Upper lobe of left lung (tissue), 6 donors: ENCODE data around the gene SYDE1. TPM values are rescaled to one million over a fixed set of nuclear protein-coding genes. Genes with fewer than 3 reads are reported as not detected.

Source experiments
- ATAC-seq, 2 donors: fragments of 200-7000 bp; cut with Tn5 transposase; one replicate each; pipeline ENCODE4 v1.9.1; 2022; ENCODE audit warnings: mild to moderate bottlenecking in 2 of 2, moderate library complexity in 2 of 2; ENCODE audit not compliant: low FRiP score in 2 of 2
- DNase-seq, 2 donors: peaks; one replicate each; pipeline ENCODE4 v3.0.0-alpha.2; 2019 to 2020
- H3K27ac ChIP-seq, 4 donors: fragments of 200-600 bp; sonication (generic); one replicate each; pipeline ENCODE4 v1.5.1; 2016 to 2019
- H3K27me3 ChIP-seq, 4 donors: fragments of 200-600 bp; sonication (generic); one replicate each; pipeline ENCODE4 v1.5.1; 2017 to 2019
- H3K36me3 ChIP-seq, 4 donors: fragments of 200-600 bp; sonication (generic); one replicate each; pipeline ENCODE4 v1.5.1; 2016 to 2019
- H3K4me1 ChIP-seq, 4 donors: fragments of 200-600 bp; sonication (generic); one replicate each; pipeline ENCODE4 v1.5.1; 2018 to 2019
- H3K4me3 ChIP-seq, 4 donors: fragments of 200-600 bp; sonication (generic); one replicate each; pipeline ENCODE4 v1.5.1; 2017 to 2019; ENCODE audit warnings: mild to moderate bottlenecking in 2 of 4, moderate library complexity in 1 of 4
- H3K9me3 ChIP-seq, 4 donors: fragments of 200-600 bp; sonication (generic); one replicate each; pipeline ENCODE4 v1.5.1; 2018 to 2019
- CTCF ChIP-seq, 6 experiments: fragments of 450-650 bp in 4 of 6; fragments of 200-600 bp in 2 of 6; sonication (generic) in 2 of 6; IDR thresholded peaks; one replicate each; pipeline ENCODE4 v1.5.1; 2016 to 2019; ENCODE audit warnings: antibody characterized with exemption in 6 of 6
- EP300 ChIP-seq, 4 donors: sonication (generic); formaldehyde crosslinking; IDR thresholded peaks; one replicate each; pipeline ENCODE4 v1.5.1; 2017; ENCODE audit warnings: antibody characterized with exemption in 4 of 4, control low read depth in 2 of 4
- POLR2A ChIP-seq, 4 donors: fragments of 450-650 bp; IDR thresholded peaks; one replicate each; pipeline ENCODE4 v1.5.1; 2016 to 2017; ENCODE audit warnings: antibody characterized with exemption in 4 of 4, mild to moderate bottlenecking in 2 of 4
- POLR2AphosphoS5 ChIP-seq, 2 donors: sonication (generic); formaldehyde crosslinking; IDR thresholded peaks; one replicate each; pipeline ENCODE4 v1.5.1; 2017; ENCODE audit warnings: antibody characterized with exemption in 2 of 2
- WGBS, 2 donors: methylation state at CpG; one replicate each; pipeline ENCODE4 v1.1.5; 2017 to 2018; 5-methylcytosine and 5-hydroxymethylcytosine counted together
- total RNA-seq, 6 donors: library from RNA; depleted of rRNA in 4 of 6; stranded (reverse); fragments of >200 nt in 4 of 6; gene quantifications; one replicate each; pipeline versions ENCODE4 v1.1.0 to v1.2.1, GENCODE V29; 2016 to 2021
- donor health status: DM: no; HTN: no; CAD: no; lungs with moderate emphysema.
- donor health status: DM: no; HTN: yes; CAD: no; lungs with severe emphysema.

The SYDE1 gene
- total RNA-seq, 6 donors from 2014 or later, result 7.0 to 28.4 (median 14.2) TPM

- Histone ChIP-seq H3K36me3 (no peaks in the 10 kb centered on the region), H3K9me3 (no peaks in the 10 kb centered on the region), H3K27me3 (no peaks in the 10 kb centered on the region), H3K4me1 (peaks cover 0 to 6% (median 4%) of the 10 kb centered on the region in 4 donors), H3K4me3 (no peak overlapping the region), H3K27ac (no peak overlapping the region)
- DNase-seq, result peak in 1 of 2 donors; percentile 41
- ATAC-seq, result no peak
- TF ChIP-seq CTCF (IDR thresholded peaks at IDR 0.05), result no peak
- no peak for TF ChIP-seq EP300 (IDR thresholded peaks at IDR 0.05)
- TF ChIP-seq POLR2AphosphoS5 (IDR thresholded peaks at IDR 0.05), result no peak
- no peak for TF ChIP-seq POLR2A (IDR thresholded peaks at IDR 0.05)
- WGBS, 2 donors, result 60 to 63% methylated on average over 16 of the region's 16 CpGs
Observed at GRCh38 chr19:15129856-15130585, 22.8 kb downstream of the SYDE1 start.

GRCh38 chr19:15136234-15136954, 29.2 kb downstream of the SYDE1 start:
- ATAC-seq (no peak), DNase-seq (no peak)
- H3K9me3 ChIP-seq, result peaks cover 0 to 5% (median 0%) of the 10 kb centered on the region in 4 donors
- no peak overlapping the region for H3K27ac ChIP-seq
- WGBS, 2 donors, result 70 to 72% methylated on average over 2 of the region's 2 CpGs
- no peaks in the 10 kb centered on the region for H3K36me3 ChIP-seq
- no peak overlapping the region for H3K4me3 ChIP-seq
- H3K27me3 ChIP-seq, result no peaks in the 10 kb centered on the region
- no peaks in the 10 kb centered on the region for H3K4me1 ChIP-seq
- TF ChIP-seq POLR2AphosphoS5 (IDR thresholded peaks at IDR 0.05) (no peak), EP300 (IDR thresholded peaks at IDR 0.05) (no peak), POLR2A (IDR thresholded peaks at IDR 0.05) (no peak), CTCF (IDR thresholded peaks at IDR 0.05) (no peak)

- TF ChIP-seq POLR2A (IDR thresholded peaks at IDR 0.05) (no peak), EP300 (IDR thresholded peaks at IDR 0.05) (no peak), POLR2AphosphoS5 (IDR thresholded peaks at IDR 0.05) (no peak), CTCF (IDR thresholded peaks at IDR 0.05) (no peak)
- H3K9me3 ChIP-seq, result peaks cover 0 to 5% (median 0%) of the 10 kb centered on the region in 4 donors
- H3K4me3 ChIP-seq, result no peak overlapping the region
- H3K36me3 ChIP-seq, result no peaks in the 10 kb centered on the region
- H3K27me3 ChIP-seq, result no peaks in the 10 kb centered on the region
- no peaks in the 10 kb centered on the region for H3K4me1 ChIP-seq
- ATAC-seq, result no peak
- H3K27ac ChIP-seq, result no peak overlapping the region
- DNase-seq, result no peak
Observed at GRCh38 chr19:15137777-15138176, 30.6 kb downstream of the SYDE1 start.

- H3K27ac ChIP-seq, result no peak overlapping the region
- TF ChIP-seq EP300 (IDR thresholded peaks at IDR 0.05) (no peak), POLR2AphosphoS5 (IDR thresholded peaks at IDR 0.05) (no peak), POLR2A (IDR thresholded peaks at IDR 0.05) (no peak), CTCF (IDR thresholded peaks at IDR 0.05) (no peak)
- H3K36me3 ChIP-seq, result no peaks in the 10 kb centered on the region
- peaks cover 0 to 5% (median 0%) of the 10 kb centered on the region in 4 donors for H3K9me3 ChIP-seq
- no peak overlapping the region for H3K4me3 ChIP-seq
- H3K27me3 ChIP-seq, result no peaks in the 10 kb centered on the region
- ATAC-seq, result no peak
- WGBS, 2 donors, result 26 to 57% methylated on average over 1 of the region's 1 CpG
- DNase-seq, result no peak
- H3K4me1 ChIP-seq, result no peaks in the 10 kb centered on the region
Observed at GRCh38 chr19:15138427-15138826, 31.2 kb downstream of the SYDE1 start.
